ENCODE results near the gene GAREM1.

Gene GAREM1

GRCh38 chr18:32455361-32455760, 15.3 kb downstream of the GAREM1 start:
- DNase-seq = no peak

GRCh38 chr18:32454593-32454992, 16.1 kb downstream of the GAREM1 start:
- DNase-seq = no peak

GRCh38 chr18:32450874-32451273, 19.8 kb downstream of the GAREM1 start:
- DNase-seq = no peak

- no peak for DNase-seq
Observed at GRCh38 chr18:32450026-32450691, 20.5 kb downstream of the GAREM1 start.

GRCh38 chr18:32446780-32447179, 23.9 kb downstream of the GAREM1 start:
- no peak for DNase-seq

GRCh38 chr18:32445846-32446245, 24.8 kb downstream of the GAREM1 start:
- no peak for DNase-seq

GRCh38 chr18:32443706-32444215, 26.9 kb downstream of the GAREM1 start:
- DNase-seq = no peak

- no peak for DNase-seq
Observed at GRCh38 chr18:32443033-32443705, 27.5 kb downstream of the GAREM1 start.

- no peak for DNase-seq
Observed at GRCh38 chr18:32442575-32442974, 28.1 kb downstream of the GAREM1 start.

- no peak for DNase-seq
Observed at GRCh38 chr18:32441533-32441932, 29.1 kb downstream of the GAREM1 start.

- no peak for DNase-seq
Observed at GRCh38 chr18:32440518-32440917, 30.2 kb downstream of the GAREM1 start.

- no peak for DNase-seq
Observed at GRCh38 chr18:32439802-32440201, 30.9 kb downstream of the GAREM1 start.

- no peak for DNase-seq
Observed at GRCh38 chr18:32439241-32439640, 31.4 kb downstream of the GAREM1 start.

GRCh38 chr18:32438173-32438572, 32.5 kb downstream of the GAREM1 start:
- DNase-seq = no peak

GRCh38 chr18:32437100-32437834, 33.4 kb downstream of the GAREM1 start:
- DNase-seq = no peak

GRCh38 chr18:32435631-32436500, 34.8 kb downstream of the GAREM1 start:
- DNase-seq = no peak

- DNase-seq = no peak
Observed at GRCh38 chr18:32431753-32432152, 38.9 kb downstream of the GAREM1 start.

GRCh38 chr18:32429402-32429801, 41.3 kb downstream of the GAREM1 start:
- no peak for DNase-seq

GRCh38 chr18:32427084-32427900, 43.4 kb downstream of the GAREM1 start:
- DNase-seq = no peak

GRCh38 chr18:32425466-32425865, 45.2 kb downstream of the GAREM1 start:
- DNase-seq = no peak

- DNase-seq = no peak
Observed at GRCh38 chr18:32424696-32425095, 46.0 kb downstream of the GAREM1 start.
